Stimulated activated naive CD8-positive, alpha-beta T cell treated with anti-CD3 and anti-CD28 coated beads, Interleukin-15, Interleukin-2, amounts not matched to agents 100 ng/mL and 50 ng/mL, for 24 hours (primary cell): ENCODE data around the gene TAOK1.

ENCODE experiments used
- H3K27ac Mint-ChIP-seq: one replicate; pipeline ENCODE4 v1.8.0; 2021; ENCODE audit warnings: mild to moderate bottlenecking, mixed read lengths
- H3K27me3 Mint-ChIP-seq: one replicate; pipeline ENCODE4 v1.8.0; 2021; ENCODE audit warnings: mixed read lengths
- H3K36me3 Mint-ChIP-seq: one replicate; pipeline ENCODE4 v1.8.0; 2021; ENCODE audit warnings: low read depth, mixed read lengths
- H3K4me1 Mint-ChIP-seq: one replicate; pipeline ENCODE4 v1.8.0; 2021; ENCODE audit warnings: low read depth, mixed read lengths
- H3K4me3 Mint-ChIP-seq: one replicate; pipeline ENCODE4 v1.8.0; 2021; ENCODE audit warnings: mild to moderate bottlenecking, mixed read lengths
- H3K9me3 Mint-ChIP-seq: one replicate; pipeline ENCODE4 v1.8.0; 2021; ENCODE audit warnings: mixed read lengths

The TAOK1 gene

GRCh38 chr17:29396066-29396465, 5.9 kb downstream of the TAOK1 start:
- no peaks in the 10 kb centered on the region for H3K27me3 Mint-ChIP-seq
- H3K4me1 Mint-ChIP-seq, result peaks cover 45% of the 10 kb centered on the region
- no peak overlapping the region for H3K4me3 Mint-ChIP-seq
- no peak overlapping the region for H3K27ac Mint-ChIP-seq
- peaks cover 31% of the 10 kb centered on the region for H3K36me3 Mint-ChIP-seq
- H3K9me3 Mint-ChIP-seq, result no peaks in the 10 kb centered on the region

- no peak overlapping the region for H3K4me3 Mint-ChIP-seq
- H3K9me3 Mint-ChIP-seq, result no peaks in the 10 kb centered on the region
- H3K36me3 Mint-ChIP-seq, result peaks cover 32% of the 10 kb centered on the region
- H3K27ac Mint-ChIP-seq, result no peak overlapping the region
- H3K4me1 Mint-ChIP-seq, result peaks cover 24% of the 10 kb centered on the region
- no peaks in the 10 kb centered on the region for H3K27me3 Mint-ChIP-seq
Measured at GRCh38 chr17:29399634-29400033, 9.5 kb downstream of the TAOK1 start.

- Mint-ChIP-seq H3K4me3 (no peak overlapping the region), H3K27me3 (no peaks in the 10 kb centered on the region), H3K27ac (no peak overlapping the region), H3K4me1 (peaks cover 17% of the 10 kb centered on the region), H3K36me3 (peaks cover 31% of the 10 kb centered on the region), H3K9me3 (no peaks in the 10 kb centered on the region)
Measured at GRCh38 chr17:29400818-29401217, 10.7 kb downstream of the TAOK1 start.

- Mint-ChIP-seq H3K27me3 (no peaks in the 10 kb centered on the region), H3K36me3 (peaks cover 31% of the 10 kb centered on the region), H3K4me3 (no peak overlapping the region), H3K9me3 (no peaks in the 10 kb centered on the region), H3K27ac (no peak overlapping the region), H3K4me1 (peaks cover 14% of the 10 kb centered on the region)
Measured at GRCh38 chr17:29401258-29401657, 11.1 kb downstream of the TAOK1 start.

GRCh38 chr17:29407856-29408255, 17.7 kb downstream of the TAOK1 start:
- Mint-ChIP-seq H3K27ac (no peak overlapping the region), H3K27me3 (no peaks in the 10 kb centered on the region), H3K36me3 (peaks cover 21% of the 10 kb centered on the region), H3K9me3 (no peaks in the 10 kb centered on the region), H3K4me1 (peaks cover 20% of the 10 kb centered on the region), H3K4me3 (no peak overlapping the region)

- Mint-ChIP-seq H3K4me1 (peaks cover 25% of the 10 kb centered on the region), H3K27me3 (no peaks in the 10 kb centered on the region)
Measured at GRCh38 chr17:29409963-29410362, 19.8 kb downstream of the TAOK1 start.

GRCh38 chr17:29412780-29413565, 22.8 kb downstream of the TAOK1 start:
- Mint-ChIP-seq H3K4me3 (no peak overlapping the region), H3K9me3 (no peaks in the 10 kb centered on the region), H3K4me1 (peaks cover 18% of the 10 kb centered on the region), H3K36me3 (peaks cover 5% of the 10 kb centered on the region), H3K27ac (peak overlapping the region; percentile 42), H3K27me3 (no peaks in the 10 kb centered on the region)

More at GRCh38 chr17:29409963-29410362, 19.8 kb downstream of the TAOK1 start:
- no peak overlapping the region for H3K4me3 Mint-ChIP-seq
- H3K9me3 Mint-ChIP-seq, result no peaks in the 10 kb centered on the region
- H3K27ac Mint-ChIP-seq, result no peak overlapping the region
- H3K36me3 Mint-ChIP-seq, result peaks cover 10% of the 10 kb centered on the region

- peaks cover 3% of the 10 kb centered on the region for H3K4me1 Mint-ChIP-seq
- peaks cover 9% of the 10 kb centered on the region for H3K36me3 Mint-ChIP-seq
- no peak overlapping the region for H3K27ac Mint-ChIP-seq
- no peak overlapping the region for H3K4me3 Mint-ChIP-seq
- no peaks in the 10 kb centered on the region for H3K9me3 Mint-ChIP-seq
- H3K27me3 Mint-ChIP-seq, result no peaks in the 10 kb centered on the region
Measured at GRCh38 chr17:29420128-29420527, 30.0 kb downstream of the TAOK1 start.

GRCh38 chr17:29430275-29430674, 40.1 kb downstream of the TAOK1 start:
- no peaks in the 10 kb centered on the region for H3K9me3 Mint-ChIP-seq
- no peak overlapping the region for H3K27ac Mint-ChIP-seq
- H3K4me1 Mint-ChIP-seq, result peaks cover 41% of the 10 kb centered on the region
- H3K36me3 Mint-ChIP-seq, result peaks cover 22% of the 10 kb centered on the region
- H3K27me3 Mint-ChIP-seq, result no peaks in the 10 kb centered on the region
- H3K4me3 Mint-ChIP-seq, result no peak overlapping the region

GRCh38 chr17:29433541-29433940, 43.4 kb downstream of the TAOK1 start:
- no peak overlapping the region for H3K27ac Mint-ChIP-seq
- H3K9me3 Mint-ChIP-seq, result no peaks in the 10 kb centered on the region
- peaks cover 27% of the 10 kb centered on the region for H3K4me1 Mint-ChIP-seq
- peaks cover 10% of the 10 kb centered on the region for H3K36me3 Mint-ChIP-seq
- no peak overlapping the region for H3K4me3 Mint-ChIP-seq
- no peaks in the 10 kb centered on the region for H3K27me3 Mint-ChIP-seq

- Mint-ChIP-seq H3K4me3 (no peak overlapping the region), H3K9me3 (no peaks in the 10 kb centered on the region), H3K4me1 (peaks cover 23% of the 10 kb centered on the region), H3K36me3 (peaks cover 10% of the 10 kb centered on the region), H3K27me3 (no peaks in the 10 kb centered on the region), H3K27ac (no peak overlapping the region)
Measured at GRCh38 chr17:29434550-29434949, 44.4 kb downstream of the TAOK1 start.

- no peak overlapping the region for H3K27ac Mint-ChIP-seq
- H3K9me3 Mint-ChIP-seq, result no peaks in the 10 kb centered on the region
Measured at GRCh38 chr17:29442451-29442850, 52.3 kb downstream of the TAOK1 start.

GRCh38 chr17:29443041-29443739, 53.0 kb downstream of the TAOK1 start:
- Mint-ChIP-seq H3K36me3 (peaks cover 16% of the 10 kb centered on the region), H3K4me3 (no peak overlapping the region), H3K27ac (no peak overlapping the region), H3K4me1 (peaks cover 54% of the 10 kb centered on the region), H3K27me3 (no peaks in the 10 kb centered on the region), H3K9me3 (no peaks in the 10 kb centered on the region)

More at GRCh38 chr17:29442451-29442850, 52.3 kb downstream of the TAOK1 start:
- H3K27me3 Mint-ChIP-seq, result no peaks in the 10 kb centered on the region
- no peak overlapping the region for H3K4me3 Mint-ChIP-seq
- H3K4me1 Mint-ChIP-seq, result peaks cover 48% of the 10 kb centered on the region
- peaks cover 16% of the 10 kb centered on the region for H3K36me3 Mint-ChIP-seq

GRCh38 chr17:29444589-29444988, 54.4 kb downstream of the TAOK1 start:
- peaks cover 13% of the 10 kb centered on the region for H3K36me3 Mint-ChIP-seq

GRCh38 chr17:29445844-29446243, 55.7 kb downstream of the TAOK1 start:
- Mint-ChIP-seq H3K9me3 (no peaks in the 10 kb centered on the region), H3K4me1 (peaks cover 60% of the 10 kb centered on the region), H3K4me3 (no peak overlapping the region), H3K27ac (peak overlapping the region; percentile 11), H3K27me3 (no peaks in the 10 kb centered on the region), H3K36me3 (peaks cover 6% of the 10 kb centered on the region)

More at GRCh38 chr17:29444589-29444988, 54.4 kb downstream of the TAOK1 start:
- Mint-ChIP-seq H3K4me3 (no peak overlapping the region), H3K4me1 (peaks cover 58% of the 10 kb centered on the region), H3K9me3 (no peaks in the 10 kb centered on the region), H3K27me3 (no peaks in the 10 kb centered on the region), H3K27ac (no peak overlapping the region)
